Measurements from ENCODE around the gene STAM2.

DNA sequence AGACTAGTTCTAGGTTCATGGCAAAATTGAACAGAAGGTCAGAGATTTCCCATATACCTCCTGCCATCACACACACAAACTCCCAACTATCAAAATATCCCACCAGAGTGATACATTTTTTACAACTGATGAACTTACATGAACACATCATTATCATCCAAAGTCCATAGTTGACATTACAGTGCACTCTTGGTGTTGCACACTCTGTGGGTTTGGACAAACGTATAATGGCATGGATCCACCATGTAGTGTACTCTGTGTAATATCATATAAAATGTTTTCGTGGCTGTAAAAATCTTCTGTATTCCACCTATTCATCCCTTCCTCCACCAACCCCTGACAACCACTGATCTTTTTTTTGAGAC lies 25.9 kb upstream of the STAM2 start:
- no peak for TF ChIP-seq CTCF (IDR thresholded peaks at IDR 0.05)
- no peak for TF ChIP-seq POLR2A (IDR thresholded peaks at IDR 0.05)

Measured in body of pancreas (tissue), 4 donors.